K562 (cell line): ENCODE data around the gene ISG20L2. TPM values are rescaled to one million over a fixed set of nuclear protein-coding genes. Genes with fewer than 3 reads are reported as not detected.

ENCODE experiments used
- CCAR2 ChIP-seq: fragments of 200-400 bp; formaldehyde crosslinking; IDR thresholded peaks from 2 replicates; pipeline ENCODE4 v1.6.1; 2017; ENCODE audit warnings: mild to moderate bottlenecking, low read depth, low read length
- CREM ChIP-seq: IDR thresholded peaks from 2 replicates; pipeline ENCODE4 v1.6.1; 2014; ENCODE audit warnings: antibody characterized with exemption, low read depth
- HDAC6 ChIP-seq: IDR thresholded peaks from 2 replicates; pipeline ENCODE4 v1.6.1; 2012; ENCODE audit warnings: low read depth, mild to moderate bottlenecking, control low read depth, inconsistent platforms, low read length, moderate library complexity
- HDAC8 ChIP-seq: fragments of 450-650 bp; IDR thresholded peaks from 2 replicates; pipeline ENCODE4 v1.6.1; 2016; ENCODE audit warnings: mild to moderate bottlenecking, missing genetic modification characterization, moderate library complexity, missing compliant biosample characterization
- NR2C1 ChIP-seq, 2 experiments: fragments of 450-650 bp; IDR thresholded peaks; 2 replicates each; pipeline ENCODE4 v1.6.1; 2017; ENCODE audit warnings: mild to moderate bottlenecking in 2 of 2, antibody characterized with exemption in 1 of 2, inconsistent platforms in 1 of 2, missing compliant biosample characterization in 1 of 2, missing genetic modification characterization in 1 of 2
- SIX5 ChIP-seq, 2 experiments: IDR thresholded peaks; 2 replicates each; pipeline ENCODE4 v1.6.1; 2011; ENCODE audit warnings: low read length in 2 of 2, borderline replicate concordance in 1 of 2, low read depth in 1 of 2, mild to moderate bottlenecking in 1 of 2, moderate library complexity in 1 of 2; ENCODE audit not compliant: insufficient read depth in 1 of 2
- ZKSCAN3 ChIP-seq: fragments of 250-450 bp; sonication (Bioruptor Pico); IDR thresholded peaks from 2 replicates; pipeline ENCODE4 v1.4.0; 2020
- ZNF121 ChIP-seq: sonication (generic); formaldehyde crosslinking; conservative IDR thresholded peaks from 2 replicates; pipeline ENCODE4 v1.8.0; 2022; ENCODE audit warnings: missing genetic modification reagents
- ZNF717 ChIP-seq: fragments of 250-450 bp; sonication (Bioruptor Pico); IDR thresholded peaks from 2 replicates; pipeline ENCODE4 v1.5.0; 2021
- polyA plus RNA-seq, 8 experiments: library from polyadenylated mRNA; depleted of rRNA in 4 of 8; stranded (reverse) in 5 of 8; unstranded in 3 of 8; fragments of >200 nt; fragmentation: Nextera tagmentation in 2 of 8; fragmentation: Illumina TruSeq in 1 of 8; extraction: Ambion mirVana in 2 of 8; extraction: Trizol in 1 of 8; gene quantifications; 2 replicates each; pipeline versions ENCODE4 v1.2.1 to v1.2.3, GENCODE V29; 2011 to 2014; ENCODE audit warnings: inconsistent platforms in 1 of 8, missing spikeins in 1 of 8
- total RNA-seq, 7 experiments: library from RNA; depleted of rRNA in 6 of 7; stranded (reverse); fragments of >200 nt in 6 of 7; fragmentation: Illumina TruSeq in 2 of 7; extraction: Trizol in 2 of 7; gene quantifications; 2 replicates each; pipeline versions ENCODE4 v1.2.1 to v1.2.3, GENCODE V29; 2011 to 2021; ENCODE audit warnings: low replicate concordance in 1 of 7
- TF ChIP-seq, protein P1 (sequence below): sonication (generic); formaldehyde crosslinking; IDR thresholded peaks from 2 replicates; pipeline ENCODE4 v1.5.0; 2020; ENCODE audit warnings: missing genetic modification reagents
- TF ChIP-seq, protein P2 (sequence below): fragments of 200-400 bp; formaldehyde crosslinking; IDR thresholded peaks from 2 replicates; pipeline ENCODE4 v1.6.1; 2017; ENCODE audit warnings: mild to moderate bottlenecking, low read depth, low read length, moderate library complexity
- TF ChIP-seq, protein P3 (sequence below), 2 experiments: fragments of 450-650 bp; IDR thresholded peaks; 2 replicates each; pipeline ENCODE4 v1.6.1; 2016
- TF ChIP-seq, protein P4 (sequence below): fragments of 250-450 bp; sonication (Bioruptor Pico); IDR thresholded peaks from 2 replicates; pipeline ENCODE4 v1.4.0; 2020

Gene ISG20L2
- total and polyA plus RNA-seq, 9 of the 15 experiments (the other 6 are each of a cell fraction or from before 2014, with no cell fraction given): 21.3 to 130 (median 50.3) TPM

DNA sequence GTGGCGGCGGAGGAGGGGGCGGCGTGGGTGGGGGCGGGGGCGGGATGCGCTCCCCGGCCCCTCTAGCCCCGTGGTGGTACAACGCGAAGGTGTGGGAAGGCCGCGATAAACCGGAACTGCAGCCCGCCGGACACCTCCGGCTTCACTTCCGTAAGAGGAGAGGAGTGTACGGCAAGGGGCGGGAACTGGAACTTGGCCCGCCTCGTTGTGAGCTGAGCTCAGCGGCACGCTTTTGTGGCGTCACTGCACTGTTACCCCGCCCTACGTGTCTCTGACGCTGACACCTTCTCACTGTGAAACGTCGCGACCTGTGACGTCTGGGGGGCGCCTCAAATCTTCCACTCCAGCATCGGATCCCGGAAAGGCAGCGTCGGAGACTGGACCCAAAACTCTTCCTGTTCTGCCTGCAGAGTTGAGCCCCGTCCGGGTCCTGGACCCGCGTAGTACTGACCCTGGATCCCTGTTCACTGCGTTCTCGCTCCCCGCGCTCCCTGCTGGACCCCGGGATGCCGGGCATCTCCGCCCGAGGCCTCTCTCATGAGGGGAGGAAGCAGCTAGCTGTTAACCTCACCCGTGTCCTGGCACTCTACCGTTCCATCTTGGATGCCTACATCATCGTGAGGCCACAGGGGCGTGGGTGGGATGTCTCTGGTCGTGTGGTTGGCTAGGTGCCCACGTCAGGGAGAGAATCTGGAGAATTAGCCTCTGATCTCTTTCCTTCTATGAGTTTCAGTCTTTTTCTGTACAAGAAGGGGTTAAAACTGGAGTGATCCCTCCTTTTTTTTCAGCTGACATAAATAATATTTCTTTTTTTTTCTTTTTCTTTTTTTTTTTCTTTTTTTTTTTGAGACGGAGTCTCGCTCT lies at the start of gene ISG20L2 (continued):
- TF ChIP-seq, protein P1, sequence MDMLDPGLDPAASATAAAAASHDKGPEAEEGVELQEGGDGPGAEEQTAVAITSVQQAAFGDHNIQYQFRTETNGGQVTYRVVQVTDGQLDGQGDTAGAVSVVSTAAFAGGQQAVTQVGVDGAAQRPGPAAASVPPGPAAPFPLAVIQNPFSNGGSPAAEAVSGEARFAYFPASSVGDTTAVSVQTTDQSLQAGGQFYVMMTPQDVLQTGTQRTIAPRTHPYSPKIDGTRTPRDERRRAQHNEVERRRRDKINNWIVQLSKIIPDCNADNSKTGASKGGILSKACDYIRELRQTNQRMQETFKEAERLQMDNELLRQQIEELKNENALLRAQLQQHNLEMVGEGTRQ (CRISPR knock-in tag): no peak
- TF ChIP-seq, protein P2, sequence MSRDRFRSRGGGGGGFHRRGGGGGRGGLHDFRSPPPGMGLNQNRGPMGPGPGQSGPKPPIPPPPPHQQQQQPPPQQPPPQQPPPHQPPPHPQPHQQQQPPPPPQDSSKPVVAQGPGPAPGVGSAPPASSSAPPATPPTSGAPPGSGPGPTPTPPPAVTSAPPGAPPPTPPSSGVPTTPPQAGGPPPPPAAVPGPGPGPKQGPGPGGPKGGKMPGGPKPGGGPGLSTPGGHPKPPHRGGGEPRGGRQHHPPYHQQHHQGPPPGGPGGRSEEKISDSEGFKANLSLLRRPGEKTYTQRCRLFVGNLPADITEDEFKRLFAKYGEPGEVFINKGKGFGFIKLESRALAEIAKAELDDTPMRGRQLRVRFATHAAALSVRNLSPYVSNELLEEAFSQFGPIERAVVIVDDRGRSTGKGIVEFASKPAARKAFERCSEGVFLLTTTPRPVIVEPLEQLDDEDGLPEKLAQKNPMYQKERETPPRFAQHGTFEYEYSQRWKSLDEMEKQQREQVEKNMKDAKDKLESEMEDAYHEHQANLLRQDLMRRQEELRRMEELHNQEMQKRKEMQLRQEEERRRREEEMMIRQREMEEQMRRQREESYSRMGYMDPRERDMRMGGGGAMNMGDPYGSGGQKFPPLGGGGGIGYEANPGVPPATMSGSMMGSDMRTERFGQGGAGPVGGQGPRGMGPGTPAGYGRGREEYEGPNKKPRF: no peak
- TF ChIP-seq ZKSCAN3: no peak
- peak; percentile 99 for TF ChIP-seq CREM
- TF ChIP-seq HDAC8 (tag): no peak
- no peak for TF ChIP-seq HDAC6
- TF ChIP-seq NR2C1 (IDR thresholded peaks at IDR 0.05): no peak; the same call in none of the 2 replicates
- peak; percentile 18; the same call in 1 of the 2 replicates for TF ChIP-seq NR2C1 (tag; IDR thresholded peaks at IDR 0.05)
- no peak for TF ChIP-seq ZNF717 (CRISPR knock-in tag)
- TF ChIP-seq, protein P3, sequence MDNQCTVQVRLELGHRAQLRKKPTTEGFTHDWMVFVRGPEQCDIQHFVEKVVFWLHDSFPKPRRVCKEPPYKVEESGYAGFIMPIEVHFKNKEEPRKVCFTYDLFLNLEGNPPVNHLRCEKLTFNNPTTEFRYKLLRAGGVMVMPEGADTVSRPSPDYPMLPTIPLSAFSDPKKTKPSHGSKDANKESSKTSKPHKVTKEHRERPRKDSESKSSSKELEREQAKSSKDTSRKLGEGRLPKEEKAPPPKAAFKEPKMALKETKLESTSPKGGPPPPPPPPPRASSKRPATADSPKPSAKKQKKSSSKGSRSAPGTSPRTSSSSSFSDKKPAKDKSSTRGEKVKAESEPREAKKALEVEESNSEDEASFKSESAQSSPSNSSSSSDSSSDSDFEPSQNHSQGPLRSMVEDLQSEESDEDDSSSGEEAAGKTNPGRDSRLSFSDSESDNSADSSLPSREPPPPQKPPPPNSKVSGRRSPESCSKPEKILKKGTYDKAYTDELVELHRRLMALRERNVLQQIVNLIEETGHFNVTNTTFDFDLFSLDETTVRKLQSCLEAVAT (IDR thresholded peaks at IDR 0.05): peak in 1 of 2 experiments; percentile 28; a peak in 1 of 4 replicates
- TF ChIP-seq, protein P4, sequence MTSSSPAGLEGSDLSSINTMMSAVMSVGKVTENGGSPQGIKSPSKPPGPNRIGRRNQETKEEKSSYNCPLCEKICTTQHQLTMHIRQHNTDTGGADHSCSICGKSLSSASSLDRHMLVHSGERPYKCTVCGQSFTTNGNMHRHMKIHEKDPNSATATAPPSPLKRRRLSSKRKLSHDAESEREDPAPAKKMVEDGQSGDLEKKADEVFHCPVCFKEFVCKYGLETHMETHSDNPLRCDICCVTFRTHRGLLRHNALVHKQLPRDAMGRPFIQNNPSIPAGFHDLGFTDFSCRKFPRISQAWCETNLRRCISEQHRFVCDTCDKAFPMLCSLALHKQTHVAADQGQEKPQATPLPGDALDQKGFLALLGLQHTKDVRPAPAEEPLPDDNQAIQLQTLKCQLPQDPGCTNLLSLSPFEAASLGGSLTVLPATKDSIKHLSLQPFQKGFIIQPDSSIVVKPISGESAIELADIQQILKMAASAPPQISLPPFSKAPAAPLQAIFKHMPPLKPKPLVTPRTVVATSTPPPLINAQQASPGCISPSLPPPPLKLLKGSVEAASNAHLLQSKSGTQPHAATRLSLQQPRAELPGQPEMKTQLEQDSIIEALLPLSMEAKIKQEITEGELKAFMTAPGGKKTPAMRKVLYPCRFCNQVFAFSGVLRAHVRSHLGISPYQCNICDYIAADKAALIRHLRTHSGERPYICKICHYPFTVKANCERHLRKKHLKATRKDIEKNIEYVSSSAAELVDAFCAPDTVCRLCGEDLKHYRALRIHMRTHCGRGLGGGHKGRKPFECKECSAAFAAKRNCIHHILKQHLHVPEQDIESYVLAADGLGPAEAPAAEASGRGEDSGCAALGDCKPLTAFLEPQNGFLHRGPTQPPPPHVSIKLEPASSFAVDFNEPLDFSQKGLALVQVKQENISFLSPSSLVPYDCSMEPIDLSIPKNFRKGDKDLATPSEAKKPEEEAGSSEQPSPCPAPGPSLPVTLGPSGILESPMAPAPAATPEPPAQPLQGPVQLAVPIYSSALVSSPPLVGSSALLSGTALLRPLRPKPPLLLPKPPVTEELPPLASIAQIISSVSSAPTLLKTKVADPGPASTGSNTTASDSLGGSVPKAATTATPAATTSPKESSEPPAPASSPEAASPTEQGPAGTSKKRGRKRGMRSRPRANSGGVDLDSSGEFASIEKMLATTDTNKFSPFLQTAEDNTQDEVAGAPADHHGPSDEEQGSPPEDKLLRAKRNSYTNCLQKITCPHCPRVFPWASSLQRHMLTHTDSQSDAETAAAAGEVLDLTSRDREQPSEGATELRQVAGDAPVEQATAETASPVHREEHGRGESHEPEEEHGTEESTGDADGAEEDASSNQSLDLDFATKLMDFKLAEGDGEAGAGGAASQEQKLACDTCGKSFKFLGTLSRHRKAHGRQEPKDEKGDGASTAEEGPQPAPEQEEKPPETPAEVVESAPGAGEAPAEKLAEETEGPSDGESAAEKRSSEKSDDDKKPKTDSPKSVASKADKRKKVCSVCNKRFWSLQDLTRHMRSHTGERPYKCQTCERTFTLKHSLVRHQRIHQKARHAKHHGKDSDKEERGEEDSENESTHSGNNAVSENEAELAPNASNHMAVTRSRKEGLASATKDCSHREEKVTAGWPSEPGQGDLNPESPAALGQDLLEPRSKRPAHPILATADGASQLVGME: peak; percentile 19; the same call in 1 of the 2 replicates
- TF ChIP-seq CCAR2: no peak
- TF ChIP-seq SIX5 (IDR thresholded peaks at IDR 0.05; ENCODE audit: borderline replicate concordance in 1 of 2, insufficient read depth in 1 of 2, low read depth in 1 of 2, low read length in 2 of 2): peak; percentile 11 to 27; a peak in 1 of 4 replicates
- TF ChIP-seq ZNF121: no peak
